ENCODE results near the gene CCDC18.
"Not testable (repeated sequence)": the region's sequence is repeated elsewhere in the genome, so short reads cannot be mapped to it uniquely, and the experiment has no call there.

DNA sequence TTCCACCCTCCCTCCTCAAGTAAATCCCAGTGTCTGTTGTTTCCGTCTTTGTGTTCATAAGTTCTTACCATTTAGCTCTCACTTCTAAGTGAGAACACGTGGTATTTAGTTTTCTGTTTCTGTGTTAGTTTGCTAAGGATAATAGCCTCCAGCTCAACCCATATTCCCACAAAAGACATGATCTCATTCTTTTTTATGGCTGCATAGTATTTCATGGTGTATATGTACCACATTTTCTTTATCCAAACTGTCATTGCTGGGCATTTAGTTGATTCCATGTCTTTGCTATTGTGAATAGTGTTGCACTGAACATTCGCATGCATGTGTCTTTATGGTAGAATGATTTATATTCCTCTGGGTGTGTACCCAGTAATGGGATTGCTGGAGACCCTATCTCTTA lies 5.9 kb upstream of the CCDC18 start:
- TF ChIP-seq, protein P1, sequence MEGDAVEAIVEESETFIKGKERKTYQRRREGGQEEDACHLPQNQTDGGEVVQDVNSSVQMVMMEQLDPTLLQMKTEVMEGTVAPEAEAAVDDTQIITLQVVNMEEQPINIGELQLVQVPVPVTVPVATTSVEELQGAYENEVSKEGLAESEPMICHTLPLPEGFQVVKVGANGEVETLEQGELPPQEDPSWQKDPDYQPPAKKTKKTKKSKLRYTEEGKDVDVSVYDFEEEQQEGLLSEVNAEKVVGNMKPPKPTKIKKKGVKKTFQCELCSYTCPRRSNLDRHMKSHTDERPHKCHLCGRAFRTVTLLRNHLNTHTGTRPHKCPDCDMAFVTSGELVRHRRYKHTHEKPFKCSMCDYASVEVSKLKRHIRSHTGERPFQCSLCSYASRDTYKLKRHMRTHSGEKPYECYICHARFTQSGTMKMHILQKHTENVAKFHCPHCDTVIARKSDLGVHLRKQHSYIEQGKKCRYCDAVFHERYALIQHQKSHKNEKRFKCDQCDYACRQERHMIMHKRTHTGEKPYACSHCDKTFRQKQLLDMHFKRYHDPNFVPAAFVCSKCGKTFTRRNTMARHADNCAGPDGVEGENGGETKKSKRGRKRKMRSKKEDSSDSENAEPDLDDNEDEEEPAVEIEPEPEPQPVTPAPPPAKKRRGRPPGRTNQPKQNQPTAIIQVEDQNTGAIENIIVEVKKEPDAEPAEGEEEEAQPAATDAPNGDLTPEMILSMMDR (IDR thresholded peaks at IDR 0.05; ENCODE audit: insufficient read depth, low read depth, low read length) = not testable (repeated sequence)
- TF ChIP-seq EZH2 (IDR thresholded peaks at IDR 0.05; ENCODE audit: insufficient read depth, low read length) = not testable (repeated sequence)

Data from astrocyte (in vitro differentiated cells and primary cell).